ENCODE data around the gene HOXD8. TPM values are rescaled to one million over a fixed set of nuclear protein-coding genes. Genes with fewer than 3 reads are reported as not detected.

The HOXD8 gene
- total and polyA plus RNA-seq, 10 of the 15 experiments (the other 5 are each of a cell fraction or from before 2014, with no cell fraction given), result not detected

- Histone ChIP-seq H3K4me1 (ENCODE audit: control insufficient read depth, insufficient read depth, low read length) (no peaks in the 10 kb centered on the region), H3K79me2 (ENCODE audit: control insufficient read depth, insufficient read depth, low read length) (no peaks in the 10 kb centered on the region), H3K4me2 (ENCODE audit: control insufficient read depth, insufficient read depth) (no peak overlapping the region), H3K9ac (ENCODE audit: control insufficient read depth, insufficient read depth, low read length) (no peak overlapping the region), H3K27ac (ENCODE audit: control insufficient read depth, insufficient read depth) (no peak overlapping the region), H3K27me3 (replicated peaks in 1 of 2; ENCODE audit: control insufficient read depth in 2 of 2, insufficient read depth in 2 of 2, low read length in 1 of 2) (peaks cover 5 to 18% of the 10 kb centered on the region in 2 experiments), H3K36me3 (ENCODE audit: control insufficient read depth in 2 of 2, insufficient read depth in 2 of 2, low read length in 1 of 2) (no peaks in the 10 kb centered on the region), H3K4me3 (no peak overlapping the region), H3K9me3 (replicated peaks; ENCODE audit: control insufficient read depth, insufficient read depth, low read length) (peaks cover 20% of the 10 kb centered on the region; the same call in 2 of the 3 replicates), H2AFZ (ENCODE audit: control insufficient read depth, low read depth, low read length) (no peak overlapping the region), H4K20me1 (ENCODE audit: control insufficient read depth, insufficient read depth) (no peaks in the 10 kb centered on the region)
- FAIRE-seq (no peak), ATAC-seq (no peak), DNase-seq (ENCODE audit: low read depth, low spot score) (no peak)
- ChIA-PET SMC1A (ENCODE audit: uncharacterized antibody, unreplicated experiment) (no interaction called here), POLR2A (no interaction called here), RAD21 (ENCODE audit: unreplicated experiment) (no interaction called here), CTCF (no interaction called here)
- intact Hi-C loops (cut with micrococcal nuclease; ENCODE audit: unreplicated experiment), result loop anchor here (10.0 kb wide), 1 partner anchor 198 kb away; no protein-coding TSS in a partner anchor
- WGBS (ENCODE audit: insufficient coverage, insufficient replicate concordance, low lambda C conversion rate, missing lambda C conversion rate), result 57% methylated on average over 66 of the region's 66 CpGs
- no TSS peak for BruUV-seq (replicated peaks)
- in situ Hi-C loops (cut with MboI), result no loop called here
- TF ChIP-seq POLR2AphosphoS5 (IDR thresholded peaks at IDR 0.05; ENCODE audit: low read length), result no peak
- TF ChIP-seq RFX5 (IDR thresholded peaks at IDR 0.05; ENCODE audit: low read depth, low read length), result no peak
- TF ChIP-seq, protein P1, sequence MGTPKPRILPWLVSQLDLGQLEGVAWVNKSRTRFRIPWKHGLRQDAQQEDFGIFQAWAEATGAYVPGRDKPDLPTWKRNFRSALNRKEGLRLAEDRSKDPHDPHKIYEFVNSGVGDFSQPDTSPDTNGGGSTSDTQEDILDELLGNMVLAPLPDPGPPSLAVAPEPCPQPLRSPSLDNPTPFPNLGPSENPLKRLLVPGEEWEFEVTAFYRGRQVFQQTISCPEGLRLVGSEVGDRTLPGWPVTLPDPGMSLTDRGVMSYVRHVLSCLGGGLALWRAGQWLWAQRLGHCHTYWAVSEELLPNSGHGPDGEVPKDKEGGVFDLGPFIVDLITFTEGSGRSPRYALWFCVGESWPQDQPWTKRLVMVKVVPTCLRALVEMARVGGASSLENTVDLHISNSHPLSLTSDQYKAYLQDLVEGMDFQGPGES (IDR thresholded peaks at IDR 0.05), result no peak
- no peak for TF ChIP-seq YY1 (IDR thresholded peaks at IDR 0.05; ENCODE audit: low read depth, low read length)
- no peak for TF ChIP-seq MEF2B (IDR thresholded peaks at IDR 0.05; ENCODE audit: partially characterized antibody, poor library complexity, severe bottlenecking)
- TF ChIP-seq NFYB (IDR thresholded peaks at IDR 0.05; ENCODE audit: insufficient read depth, low read depth, low read length), result no peak
- no peak for TF ChIP-seq ZNF274 (IDR thresholded peaks at IDR 0.05; ENCODE audit: insufficient read depth, insufficient read length)
- TF ChIP-seq CHD1 (IDR thresholded peaks at IDR 0.05; ENCODE audit: low read depth, low read length), result no peak
- no peak for TF ChIP-seq ZBTB4 (CRISPR knock-in tag; IDR thresholded peaks at IDR 0.05)
Measured at GRCh38 chr2:176082824-176083751, 46.4 kb upstream of the HOXD8 start.
